Keratinocyte (primary cell): ENCODE results near the gene ABI3. TPM values are rescaled to one million over a fixed set of nuclear protein-coding genes. Genes with fewer than 3 reads are reported as not detected.

Experiments
- DNase-seq: peaks from one replicate; pipeline ENCODE4 v3.0.0-alpha.2; 2011; ENCODE audit warnings: low read depth, missing footprints, low spot score
- FAIRE-seq: peaks from 2 replicates; lab custom pipeline; 2011; peaks lifted over from hg19 to GRCh38; lab: Jason Lieb, UNC
- H2AFZ ChIP-seq: 2 replicates; pipeline ENCODE4 v1.6.0; 2012; ENCODE audit warnings: low read length, control low read depth, inconsistent platforms; ENCODE audit not compliant: control insufficient read depth
- H3K27ac ChIP-seq: 2 replicates; pipeline ENCODE4 v1.5.1; 2011; ENCODE audit warnings: low read length; ENCODE audit not compliant: control insufficient read depth, insufficient read depth
- H3K27me3 ChIP-seq: 3 replicates; pipeline ENCODE4 v1.6.0; 2011; ENCODE audit warnings: low read length; ENCODE audit not compliant: control insufficient read depth, insufficient read depth; ENCODE audit errors: extremely low read depth
- H3K36me3 ChIP-seq, 2 experiments: 2 replicates in 1 of 2; 3 replicates in 1 of 2; pipeline ENCODE4 v1.5.1; 2011; ENCODE audit warnings: low read length in 2 of 2, mild to moderate bottlenecking in 1 of 2; ENCODE audit not compliant: control insufficient read depth in 2 of 2, insufficient read depth in 2 of 2; ENCODE audit errors: extremely low read depth in 1 of 2
- H3K4me1 ChIP-seq: 3 replicates; pipeline ENCODE4 v1.5.1; 2011; ENCODE audit warnings: low read length; ENCODE audit not compliant: control insufficient read depth, insufficient read depth; ENCODE audit errors: extremely low read depth
- H3K4me2 ChIP-seq: 3 replicates; pipeline ENCODE4 v1.6.0; 2011; ENCODE audit warnings: low read depth, low read length; ENCODE audit not compliant: control insufficient read depth, insufficient read depth; ENCODE audit errors: extremely low read depth
- H3K4me3 ChIP-seq, 3 experiments: fragments of 200-600 bp in 1 of 3; sonication (generic) in 1 of 3; 2 replicates in 2 of 3; 3 replicates in 1 of 3; pipeline ENCODE4 v1.5.1; 2011 to 2016; ENCODE audit warnings: low read length in 3 of 3, mild to moderate bottlenecking in 3 of 3, control low read depth in 2 of 3, inconsistent platforms in 1 of 3, low read depth in 1 of 3, mixed read lengths in 1 of 3, mixed run types in 1 of 3, moderate library complexity in 1 of 3; ENCODE audit not compliant: control insufficient read depth in 2 of 3, insufficient read depth in 2 of 3; ENCODE audit errors: extremely low read depth in 1 of 3
- H3K79me2 ChIP-seq: 2 replicates; pipeline ENCODE4 v1.6.0; 2012; ENCODE audit warnings: low read length; ENCODE audit not compliant: control insufficient read depth, insufficient read depth
- H3K9ac ChIP-seq: 3 replicates; pipeline ENCODE4 v1.6.0; 2011; ENCODE audit warnings: low read length; ENCODE audit not compliant: control insufficient read depth, insufficient read depth; ENCODE audit errors: extremely low read depth
- H3K9me1 ChIP-seq: 3 replicates; pipeline ENCODE4 v1.6.0; 2011; ENCODE audit warnings: low read length; ENCODE audit not compliant: control insufficient read depth, insufficient read depth; ENCODE audit errors: extremely low read depth
- H3K9me3 ChIP-seq: 2 replicates; pipeline ENCODE4 v1.5.1; 2012; ENCODE audit warnings: low read depth, low read length; ENCODE audit not compliant: control insufficient read depth
- H4K20me1 ChIP-seq: 3 replicates; pipeline ENCODE4 v1.6.0; 2011; ENCODE audit warnings: low read length; ENCODE audit not compliant: control insufficient read depth, insufficient read depth; ENCODE audit errors: extremely low read depth
- CTCF ChIP-seq, 3 experiments: IDR thresholded peaks in 1 of 3; conservative IDR thresholded peaks in 1 of 3; optimal IDR thresholded peaks in 1 of 3; 2 replicates in 2 of 3; 3 replicates in 1 of 3; pipeline versions ENCODE3 to v1.5.1; 2011; ENCODE audit warnings: low read length in 3 of 3, mild to moderate bottlenecking in 3 of 3, moderate library complexity in 2 of 3, control low read depth in 1 of 3, inconsistent platforms in 1 of 3; ENCODE audit not compliant: insufficient read depth in 2 of 3; ENCODE audit errors: extremely low read depth in 1 of 3
- EZH2 ChIP-seq: IDR thresholded peaks from one replicate; pipeline ENCODE4 v1.6.1; 2012; ENCODE audit warnings: inconsistent platforms, mild to moderate bottlenecking, low read length, moderate library complexity
- dilution Hi-C: fragments of 300-500 bp; cut with MboI; formaldehyde crosslinking; loops from one replicate; pipeline ENCODE4 v1.7.0; 2020; ENCODE audit warnings: low sequenced_read_pairs; ENCODE audit not compliant: extremely low pct_ligation_motif_present
- polyA minus RNA-seq, 3 experiments: library from RNA; depleted of rRNA, polyadenylated mRNA; stranded (reverse); fragments of >200 nt; gene quantifications; 1 replicate in 1 of 3; 2 replicates in 1 of 3; 3 replicates in 1 of 3; pipeline ENCODE4 v1.2.3, GENCODE V29; 2011
- polyA plus RNA-seq, 5 experiments: library from polyadenylated mRNA; depleted of rRNA in 3 of 5; stranded (reverse) in 3 of 5; stranded (forward) in 1 of 5; unstranded in 1 of 5; fragments of >200 nt; gene quantifications; 1 replicate in 1 of 5; 2 replicates in 3 of 5; 3 replicates in 1 of 5; pipeline versions ENCODE4 v1.2.1 to v1.2.3, GENCODE V29; 2011 to 2012; ENCODE audit warnings: missing spikeins in 2 of 5, low read depth in 1 of 5, low replicate concordance in 1 of 5

ABI3 gene
- polyA plus RNA-seq (0.03 TPM in 1 of 3 replicates, not detected in the others), polyA minus RNA-seq (not detected in 3 replicates)
- polyA plus RNA-seq (2011; ENCODE audit: low read depth) = not detected
- polyA plus RNA-seq (2011; cell fraction: cytosol; rRNA removed) = not detected in 2 replicates
- polyA plus RNA-seq (2011; cell fraction: nucleus; rRNA removed) = not detected in 2 replicates
- not detected in 2 replicates for polyA plus RNA-seq (2012; ENCODE audit: low replicate concordance)
- not detected for polyA minus RNA-seq (2011; cell fraction: cytosol; rRNA and poly(A)+ RNA removed)
- polyA minus RNA-seq (2011; cell fraction: nucleus; rRNA and poly(A)+ RNA removed) = not detected in 2 replicates

- FAIRE-seq = no peak
- TF ChIP-seq EZH2 (no peak), CTCF (optimal IDR thresholded peaks at IDR 0.05 in 1 of 3, IDR thresholded peaks at IDR 0.05 in 1 of 3, conservative IDR thresholded peaks at IDR 0.05 in 1 of 3; ENCODE audit: extremely low read depth in 1 of 3, insufficient read depth in 2 of 3, low read length in 3 of 3) (no peak)
- H3K9ac ChIP-seq = no peak within 1 kb of the TSS
- H3K79me2 ChIP-seq = no peaks in the 10 kb centered on the region
- H3K9me3 ChIP-seq = no peaks in the 10 kb centered on the region
- no peak within 1 kb of the TSS for H2AFZ ChIP-seq
- H3K27ac ChIP-seq = no peak within 1 kb of the TSS
- no peaks in the 10 kb centered on the region for H3K36me3 ChIP-seq
- dilution Hi-C loops = no loop called here
- peaks cover 3% of the 10 kb centered on the region for H3K4me1 ChIP-seq
- DNase-seq = no peak
- H4K20me1 ChIP-seq = no peaks in the 10 kb centered on the region
- no peaks in the 10 kb centered on the region for H3K9me1 ChIP-seq
- H3K4me2 ChIP-seq = no peak within 1 kb of the TSS
- peaks cover 16% of the 10 kb centered on the region for H3K27me3 ChIP-seq
- H3K4me3 ChIP-seq = no peak within 1 kb of the TSS
Measured at GRCh38 chr17:49210158-49211029, at the start of gene ABI3, which contains the start of gene GNGT2. Gene ABI3, plus strand, starts transcription at chr17:49210707. Its CDS starts 18 bp downstream, at chr17:49210725. Gene GNGT2, minus strand, starts transcription at chr17:49210574. Its CDS starts 3,152 bp downstream, at chr17:49207422.

GRCh38 chr17:49162866-49163265, 47.6 kb upstream of the ABI3 start:
- no peak for FAIRE-seq
- TF ChIP-seq EZH2 = no peak
- no peak for TF ChIP-seq CTCF (optimal IDR thresholded peaks at IDR 0.05 in 1 of 3, IDR thresholded peaks at IDR 0.05 in 1 of 3, conservative IDR thresholded peaks at IDR 0.05 in 1 of 3; ENCODE audit: extremely low read depth in 1 of 3, insufficient read depth in 2 of 3, low read length in 3 of 3)
- Histone ChIP-seq H3K9me3 (no peaks in the 10 kb centered on the region), H3K4me3 (no peak overlapping the region), H2AFZ (no peak overlapping the region), H3K4me1 (no peaks in the 10 kb centered on the region), H3K9me1 (no peaks in the 10 kb centered on the region), H3K4me2 (no peak overlapping the region), H3K9ac (no peak overlapping the region), H3K79me2 (no peaks in the 10 kb centered on the region), H3K27ac (no peak overlapping the region), H3K27me3 (no peaks in the 10 kb centered on the region), H3K36me3 (no peaks in the 10 kb centered on the region), H4K20me1 (no peaks in the 10 kb centered on the region)
- DNase-seq = no peak
- dilution Hi-C loops = no loop called here
